ENCODE results near the gene C17orf67. TPM values are rescaled to one million over a fixed set of nuclear protein-coding genes. Genes with fewer than 3 reads are reported as not detected.

C17orf67 gene
- total and polyA plus RNA-seq, 10 donors = 2.0 to 10.4 (median 4.4) TPM

- no peak for DNase-seq
- Histone ChIP-seq H3K27ac (no peak overlapping the region), H3K4me3 (no peak overlapping the region), H3K4me1 (no peaks in the 10 kb centered on the region), H3K9me3 (no peaks in the 10 kb centered on the region), H3K27me3 (replicated peaks in 1 of 7) (no peaks in the 10 kb centered on the region), H3K36me3 (no peaks in the 10 kb centered on the region)
- WGBS, 5 donors = 94 to 100% (median 98%) methylated on average over 3 of the region's 3 CpGs
- TF ChIP-seq POLR2A (IDR thresholded peaks at IDR 0.05) (no peak), CTCF (IDR thresholded peaks at IDR 0.05 in 8 of 11, conservative IDR thresholded peaks at IDR 0.05 in 3 of 11) (no peak), POLR2AphosphoS5 (IDR thresholded peaks at IDR 0.05) (no peak)
- intact Hi-C loops (cut with DNase I; ENCODE audit: low total_unique reads) = no loop called here
Observed at GRCh38 chr17:56807723-56808122, 26.0 kb downstream of the C17orf67 start.

- whole genome bisulfite sequencing, 5 donors = 66 to 89% (median 80%) methylated on average over 4 of the region's 4 CpGs
- Histone ChIP-seq H3K27me3 (replicated peaks in 1 of 7) (no peaks in the 10 kb centered on the region), H3K4me3 (no peak overlapping the region), H3K27ac (no peak overlapping the region), H3K9me3 (no peaks in the 10 kb centered on the region), H3K4me1 (no peaks in the 10 kb centered on the region), H3K36me3 (no peaks in the 10 kb centered on the region)
- intact Hi-C loops (cut with DNase I; ENCODE audit: low total_unique reads) = no loop called here
- DNase-seq = no peak
- TF ChIP-seq POLR2A (IDR thresholded peaks at IDR 0.05) = no peak
Observed at GRCh38 chr17:56806949-56807348, 26.8 kb downstream of the C17orf67 start.

DNA sequence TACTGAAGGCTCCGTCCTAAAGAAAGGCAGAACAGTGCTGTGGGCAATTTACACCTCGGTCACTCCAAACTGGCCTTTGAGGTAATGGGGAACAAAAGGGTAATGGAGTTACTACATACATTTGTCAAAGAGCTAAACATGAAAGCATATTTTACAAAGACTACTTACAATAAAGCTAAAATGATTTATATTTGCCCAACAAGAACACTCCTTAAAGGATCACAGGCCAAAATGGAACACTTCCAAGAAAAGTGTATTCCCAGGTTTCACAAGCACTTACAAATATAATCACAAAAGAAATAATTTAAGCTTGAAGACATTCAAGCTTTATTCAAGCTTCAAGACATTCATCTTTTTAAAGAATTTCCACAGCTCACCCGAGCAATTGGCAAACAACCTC, 29.3 kb downstream of the C17orf67 start:
- no peaks in the 10 kb centered on the region for H3K36me3 ChIP-seq
- no peaks in the 10 kb centered on the region for H3K4me1 ChIP-seq
- no peak overlapping the region for H3K4me3 ChIP-seq
- no peak overlapping the region for H3K27ac ChIP-seq
- H3K27me3 ChIP-seq (replicated peaks in 1 of 7) = no peaks in the 10 kb centered on the region
- no peak for DNase-seq
- H3K9me3 ChIP-seq = no peaks in the 10 kb centered on the region
- no peak for TF ChIP-seq POLR2A (IDR thresholded peaks at IDR 0.05)
- TF ChIP-seq CTCF (IDR thresholded peaks at IDR 0.05 in 8 of 11, conservative IDR thresholded peaks at IDR 0.05 in 3 of 11) = no peak
- no peak for TF ChIP-seq POLR2AphosphoS5 (IDR thresholded peaks at IDR 0.05)
- intact Hi-C loops (cut with DNase I; ENCODE audit: low total_unique reads) = no loop called here
- 94 to 97% (median 95%) methylated on average over 3 of the region's 3 CpGs for WGBS, 5 donors

GRCh38 chr17:56803071-56803470, 30.6 kb downstream of the C17orf67 start:
- Histone ChIP-seq H3K4me3 (no peak overlapping the region), H3K27me3 (replicated peaks in 1 of 7) (no peaks in the 10 kb centered on the region), H3K9me3 (no peaks in the 10 kb centered on the region), H3K36me3 (no peaks in the 10 kb centered on the region), H3K4me1 (no peaks in the 10 kb centered on the region), H3K27ac (no peak overlapping the region)
- no peak for DNase-seq
- intact Hi-C loops (cut with DNase I; ENCODE audit: low total_unique reads) = no loop called here
- 77 to 93% (median 89%) methylated on average over 1 of the region's 1 CpG for WGBS, 5 donors
- TF ChIP-seq POLR2A (IDR thresholded peaks at IDR 0.05) = no peak
- no peak for TF ChIP-seq CTCF (IDR thresholded peaks at IDR 0.05 in 8 of 11, conservative IDR thresholded peaks at IDR 0.05 in 3 of 11)
- TF ChIP-seq POLR2AphosphoS5 (IDR thresholded peaks at IDR 0.05) = no peak

Data from spleen (tissue), 11 donors.